ENCODE results near the gene CYP1B1. TPM values are rescaled to one million over a fixed set of nuclear protein-coding genes. Genes with fewer than 3 reads are reported as not detected.

CYP1B1 gene
- total and polyA plus RNA-seq, 2 donors (not counting 1 experiment from before 2014, with no cell fraction given) = 43.2 to 94.1 TPM

DNA sequence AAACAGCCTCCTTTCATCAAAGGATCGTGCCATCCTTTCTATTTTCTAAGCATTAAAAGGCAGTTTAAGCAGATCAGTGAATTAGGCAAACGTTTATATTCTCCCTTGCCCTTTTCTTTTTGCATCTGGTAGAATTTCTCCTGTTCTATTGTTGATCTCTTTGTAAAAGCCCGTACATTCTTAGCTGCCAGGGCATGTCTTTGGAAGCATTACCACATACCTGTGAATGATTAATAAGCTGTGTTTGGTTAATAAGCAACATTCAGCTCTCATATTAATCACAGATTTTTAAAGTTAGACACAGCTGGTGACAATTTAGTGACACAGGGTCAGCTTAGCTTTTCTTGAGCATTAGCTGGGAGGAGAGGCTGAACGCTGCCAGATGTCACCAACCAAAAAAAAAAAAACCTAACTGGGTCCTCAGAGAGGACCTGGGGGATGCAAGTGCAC is 33.8 kb upstream of the CYP1B1 start:
- no peak overlapping the region for H3K4me2 ChIP-seq (ENCODE audit: extremely low read depth, insufficient read depth, low read length)
- no peaks in the 10 kb centered on the region for H3K36me3 ChIP-seq (ENCODE audit: control insufficient read depth, insufficient read depth, low read length)

DNA sequence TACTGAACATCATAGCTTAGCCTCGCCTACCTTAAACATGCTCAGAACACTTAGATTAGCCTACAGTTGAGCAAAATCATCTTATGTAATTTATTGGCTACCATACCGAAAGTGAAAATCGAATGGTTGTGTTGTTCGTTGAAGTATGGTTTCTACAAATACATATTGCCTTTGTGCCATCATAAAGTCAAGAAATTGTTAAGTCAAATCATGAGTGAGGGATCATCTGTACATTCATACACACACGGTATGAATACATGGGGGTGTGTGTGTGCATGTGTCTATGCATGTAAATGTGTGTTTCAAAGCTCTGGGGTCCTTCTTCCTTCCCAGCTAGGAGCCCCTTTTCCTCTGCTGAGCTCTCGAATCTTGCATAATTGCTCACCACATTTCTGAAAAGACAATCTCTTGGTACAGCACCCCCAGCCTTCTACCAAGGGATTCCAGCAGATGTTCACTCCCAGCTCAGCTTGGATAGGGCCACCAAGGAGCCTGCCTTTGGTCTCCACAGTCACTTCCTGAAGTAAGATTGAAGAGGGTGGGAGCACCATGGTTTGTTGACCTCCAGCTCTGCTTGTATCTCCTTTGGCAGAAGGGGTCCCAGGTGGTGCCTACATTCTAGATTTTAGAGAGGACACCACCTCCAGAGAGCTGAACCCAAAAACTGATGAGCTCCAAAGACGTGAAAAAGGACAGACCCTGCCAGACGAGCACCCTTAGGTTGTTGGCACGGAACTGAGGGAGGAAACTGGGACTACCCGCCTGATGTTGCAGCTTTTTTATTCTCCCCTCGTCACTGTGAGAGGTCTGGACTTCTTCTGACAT is 33.2 kb upstream of the CYP1B1 start:
- Histone ChIP-seq H3K27ac (ENCODE audit: insufficient read depth, low read length) (no peak overlapping the region), H4K20me1 (ENCODE audit: control insufficient read depth, extremely low read depth, insufficient read depth, low read length) (no peaks in the 10 kb centered on the region), H3K4me2 (ENCODE audit: extremely low read depth, insufficient read depth, low read length) (no peak overlapping the region), H3K9ac (ENCODE audit: insufficient read depth, low read length) (no peak overlapping the region), H3K36me3 (ENCODE audit: control insufficient read depth, insufficient read depth, low read length) (no peaks in the 10 kb centered on the region), H3K9me3 (ENCODE audit: control insufficient read depth, insufficient read depth, low read depth, low read length) (no peaks in the 10 kb centered on the region), H3K4me3 (replicated peaks in 1 of 4; ENCODE audit: control extremely low read depth in 1 of 4, insufficient read depth in 1 of 4, low read depth in 3 of 4, low read length in 4 of 4) (no peak overlapping the region), H3K79me2 (ENCODE audit: control insufficient read depth, insufficient read depth, low read length) (no peaks in the 10 kb centered on the region), H3K27me3 (ENCODE audit: control insufficient read depth, insufficient read depth, low read length) (no peaks in the 10 kb centered on the region), H2AFZ (ENCODE audit: low read length) (no peak overlapping the region), H3K4me1 (ENCODE audit: control insufficient read depth, extremely low read depth, insufficient read depth, low read length) (peaks cover 12% of the 10 kb centered on the region)
- TF ChIP-seq, protein P1, sequence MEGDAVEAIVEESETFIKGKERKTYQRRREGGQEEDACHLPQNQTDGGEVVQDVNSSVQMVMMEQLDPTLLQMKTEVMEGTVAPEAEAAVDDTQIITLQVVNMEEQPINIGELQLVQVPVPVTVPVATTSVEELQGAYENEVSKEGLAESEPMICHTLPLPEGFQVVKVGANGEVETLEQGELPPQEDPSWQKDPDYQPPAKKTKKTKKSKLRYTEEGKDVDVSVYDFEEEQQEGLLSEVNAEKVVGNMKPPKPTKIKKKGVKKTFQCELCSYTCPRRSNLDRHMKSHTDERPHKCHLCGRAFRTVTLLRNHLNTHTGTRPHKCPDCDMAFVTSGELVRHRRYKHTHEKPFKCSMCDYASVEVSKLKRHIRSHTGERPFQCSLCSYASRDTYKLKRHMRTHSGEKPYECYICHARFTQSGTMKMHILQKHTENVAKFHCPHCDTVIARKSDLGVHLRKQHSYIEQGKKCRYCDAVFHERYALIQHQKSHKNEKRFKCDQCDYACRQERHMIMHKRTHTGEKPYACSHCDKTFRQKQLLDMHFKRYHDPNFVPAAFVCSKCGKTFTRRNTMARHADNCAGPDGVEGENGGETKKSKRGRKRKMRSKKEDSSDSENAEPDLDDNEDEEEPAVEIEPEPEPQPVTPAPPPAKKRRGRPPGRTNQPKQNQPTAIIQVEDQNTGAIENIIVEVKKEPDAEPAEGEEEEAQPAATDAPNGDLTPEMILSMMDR (conservative IDR thresholded peaks at IDR 0.05 in 1 of 2, IDR thresholded peaks at IDR 0.05 in 1 of 2; ENCODE audit: low read depth in 1 of 2, low read length in 2 of 2) = no peak
- TF ChIP-seq EZH2 (IDR thresholded peaks at IDR 0.05; ENCODE audit: low read length, missing control alignments) = no peak
- DNase-seq (ENCODE audit: low read depth in 2 of 2) = no peak

More for the DNA sequence above, 33.8 kb upstream of the CYP1B1 start:
- H3K9me3 ChIP-seq (ENCODE audit: control insufficient read depth, insufficient read depth, low read depth, low read length) = no peaks in the 10 kb centered on the region
- H3K4me1 ChIP-seq (ENCODE audit: control insufficient read depth, extremely low read depth, insufficient read depth, low read length) = peaks cover 15% of the 10 kb centered on the region
- H3K4me3 ChIP-seq (replicated peaks in 1 of 4; ENCODE audit: control extremely low read depth in 1 of 4, insufficient read depth in 1 of 4, low read depth in 3 of 4, low read length in 4 of 4) = no peak overlapping the region
- H3K27me3 ChIP-seq (ENCODE audit: control insufficient read depth, insufficient read depth, low read length) = no peaks in the 10 kb centered on the region
- DNase-seq (ENCODE audit: low read depth in 2 of 2) = peak in 1 of 2 donors; percentile 49
- no peaks in the 10 kb centered on the region for H3K79me2 ChIP-seq (ENCODE audit: control insufficient read depth, insufficient read depth, low read length)
- no peak overlapping the region for H3K27ac ChIP-seq (ENCODE audit: insufficient read depth, low read length)
- H3K9ac ChIP-seq (ENCODE audit: insufficient read depth, low read length) = no peak overlapping the region
- no peaks in the 10 kb centered on the region for H4K20me1 ChIP-seq (ENCODE audit: control insufficient read depth, extremely low read depth, insufficient read depth, low read length)
- no peak for TF ChIP-seq EZH2 (IDR thresholded peaks at IDR 0.05; ENCODE audit: low read length, missing control alignments)
- TF ChIP-seq, protein P1 (conservative IDR thresholded peaks at IDR 0.05 in 1 of 2, IDR thresholded peaks at IDR 0.05 in 1 of 2; ENCODE audit: low read depth in 1 of 2, low read length in 2 of 2) = no peak
- no peak overlapping the region for H2AFZ ChIP-seq (ENCODE audit: low read length)

GRCh38 chr2:38107738-38108410 is 31.9 kb upstream of the CYP1B1 start:
- H3K9ac ChIP-seq (ENCODE audit: insufficient read depth, low read length) = no peak overlapping the region
- peaks cover 12% of the 10 kb centered on the region for H3K4me1 ChIP-seq (ENCODE audit: control insufficient read depth, extremely low read depth, insufficient read depth, low read length)
- no peaks in the 10 kb centered on the region for H3K36me3 ChIP-seq (ENCODE audit: control insufficient read depth, insufficient read depth, low read length)
- no peaks in the 10 kb centered on the region for H4K20me1 ChIP-seq (ENCODE audit: control insufficient read depth, extremely low read depth, insufficient read depth, low read length)
- no peak overlapping the region for H2AFZ ChIP-seq (ENCODE audit: low read length)
- no peaks in the 10 kb centered on the region for H3K27me3 ChIP-seq (ENCODE audit: control insufficient read depth, insufficient read depth, low read length)
- H3K27ac ChIP-seq (ENCODE audit: insufficient read depth, low read length) = no peak overlapping the region
- no peaks in the 10 kb centered on the region for H3K9me3 ChIP-seq (ENCODE audit: control insufficient read depth, insufficient read depth, low read depth, low read length)
- no peak overlapping the region for H3K4me3 ChIP-seq (replicated peaks in 1 of 4; ENCODE audit: control extremely low read depth in 1 of 4, insufficient read depth in 1 of 4, low read depth in 3 of 4, low read length in 4 of 4)
- no peak for DNase-seq (ENCODE audit: low read depth in 2 of 2)
- H3K79me2 ChIP-seq (ENCODE audit: control insufficient read depth, insufficient read depth, low read length) = no peaks in the 10 kb centered on the region
- no peak overlapping the region for H3K4me2 ChIP-seq (ENCODE audit: extremely low read depth, insufficient read depth, low read length)
- TF ChIP-seq EZH2 (IDR thresholded peaks at IDR 0.05; ENCODE audit: low read length, missing control alignments) = no peak
- TF ChIP-seq, protein P1 (conservative IDR thresholded peaks at IDR 0.05 in 1 of 2, IDR thresholded peaks at IDR 0.05 in 1 of 2; ENCODE audit: low read depth in 1 of 2, low read length in 2 of 2) = no peak
